ENCODE results near the gene TRO.

TRO gene

GRCh38 chrX:54961750-54962149 lies 41.1 kb downstream of the TRO start:
- in situ Hi-C loops (cut with MboI; ENCODE audit: low sequenced_read_pairs) = no loop called here

GRCh38 chrX:54964766-54965497 lies 44.3 kb downstream of the TRO start:
- in situ Hi-C loops (cut with MboI; ENCODE audit: low sequenced_read_pairs) = no loop called here

- in situ Hi-C loops (cut with MboI; ENCODE audit: low sequenced_read_pairs) = no loop called here
These were observed 56.8 kb downstream of the TRO start for GRCh38 chrX:54977387-54977786.

GRCh38 chrX:54978448-54978847 lies 57.8 kb downstream of the TRO start:
- in situ Hi-C loops (cut with MboI; ENCODE audit: low sequenced_read_pairs) = no loop called here

GRCh38 chrX:54979432-54979831 lies 58.8 kb downstream of the TRO start:
- in situ Hi-C loops (cut with MboI; ENCODE audit: low sequenced_read_pairs) = no loop called here

GRCh38 chrX:54980334-54980733 lies 59.7 kb downstream of the TRO start:
- in situ Hi-C loops (cut with MboI; ENCODE audit: low sequenced_read_pairs) = no loop called here

All from HL-60/S4 (cell line).